T-helper 1 cell treated with Interleukin-12 subunit alpha and Interleukin-12 subunit beta and Interleukin-4 antibody, amounts not matched to agents 30 μg/mL and 1 μg/mL, for 36 hours (primary cell): ENCODE data around the gene PRB4.
"Not testable (repeated sequence)": the region's sequence is repeated elsewhere in the genome, so short reads cannot be mapped to it uniquely, and the experiment has no call there.

Experiments used
- H3K27ac Mint-ChIP-seq: one replicate; pipeline ENCODE4 v1.8.0; 2021; ENCODE audit warnings: mild to moderate bottlenecking, mixed read lengths
- H3K27me3 Mint-ChIP-seq: one replicate; pipeline ENCODE4 v1.8.0; 2021; ENCODE audit warnings: low read depth, mixed read lengths
- H3K36me3 Mint-ChIP-seq: one replicate; pipeline ENCODE4 v1.8.0; 2021; ENCODE audit warnings: low read depth, mixed read lengths
- H3K4me1 Mint-ChIP-seq: one replicate; pipeline ENCODE4 v1.8.0; 2021; ENCODE audit warnings: low read depth, mixed read lengths
- H3K4me3 Mint-ChIP-seq: one replicate; pipeline ENCODE4 v1.8.0; 2021; ENCODE audit warnings: mild to moderate bottlenecking, moderate library complexity, mixed read lengths
- H3K9me3 Mint-ChIP-seq: one replicate; pipeline ENCODE4 v1.8.0; 2021; ENCODE audit warnings: mixed read lengths

PRB4 gene

DNA sequence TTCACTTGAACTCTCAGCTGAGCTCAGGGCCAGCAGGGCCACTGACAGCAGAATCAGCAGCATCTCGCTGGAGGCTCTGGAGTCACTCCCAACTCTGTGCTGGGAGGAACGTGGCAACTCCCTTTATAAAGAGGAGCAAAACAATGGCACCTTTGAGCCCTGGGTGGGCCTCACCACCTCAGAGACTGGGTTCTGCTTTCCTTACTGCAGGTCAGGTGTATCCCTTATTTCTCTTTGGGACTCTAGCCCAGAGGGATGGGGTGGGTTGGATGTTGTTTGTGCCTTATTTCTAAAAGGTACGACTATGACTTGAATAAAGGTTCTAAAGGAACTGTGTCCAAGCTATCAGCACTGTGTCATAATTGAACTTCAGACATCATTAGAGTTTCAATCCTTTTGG, at the start of gene PRB4:
PRB4 (minus strand) TSS at position 101 of the 400 bp plus-strand sequence; CDS start at position 63, 38 bp downstream.
- no peaks in the 10 kb centered on the region for H3K36me3 Mint-ChIP-seq
- no peaks in the 10 kb centered on the region for H3K4me1 Mint-ChIP-seq
- H3K9me3 Mint-ChIP-seq, result peaks cover 2% of the 10 kb centered on the region
- no peak within 1 kb of the TSS for H3K27ac Mint-ChIP-seq
- no peak within 1 kb of the TSS for H3K4me3 Mint-ChIP-seq
- H3K27me3 Mint-ChIP-seq, result no peaks in the 10 kb centered on the region

GRCh38 chr12:11351736-11352135, 41.5 kb upstream of the PRB4 start:
- not testable (repeated sequence) for H3K4me3 Mint-ChIP-seq, H3K36me3 Mint-ChIP-seq, H3K27ac Mint-ChIP-seq, H3K9me3 Mint-ChIP-seq, H3K4me1 Mint-ChIP-seq
- peaks cover 22% of the 10 kb centered on the region for H3K27me3 Mint-ChIP-seq

GRCh38 chr12:11348439-11348838, 38.2 kb upstream of the PRB4 start:
- H3K27me3 Mint-ChIP-seq, result peaks cover 4% of the 10 kb centered on the region
- H3K27ac Mint-ChIP-seq, result no peak overlapping the region
- no peaks in the 10 kb centered on the region for H3K4me1 Mint-ChIP-seq
- no peaks in the 10 kb centered on the region for H3K9me3 Mint-ChIP-seq
- H3K36me3 Mint-ChIP-seq, result no peaks in the 10 kb centered on the region
- H3K4me3 Mint-ChIP-seq, result no peak overlapping the region

DNA sequence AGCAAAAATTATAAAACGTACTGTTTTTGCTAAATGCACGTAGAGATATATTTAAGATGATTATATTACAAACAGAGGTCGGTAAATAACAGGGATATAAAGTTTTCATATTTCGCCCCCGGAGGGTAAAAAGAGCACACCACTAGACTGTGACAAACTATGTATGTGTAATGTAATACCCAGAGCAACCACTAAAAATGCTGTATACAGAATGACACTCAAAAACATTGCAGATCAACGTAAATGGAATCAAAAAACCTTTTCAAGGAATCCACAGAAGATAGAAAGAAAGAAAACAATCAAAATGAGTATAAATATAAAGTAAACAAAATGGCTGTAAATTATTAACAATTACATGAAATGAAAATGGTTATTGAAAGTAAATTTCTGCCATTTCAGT, 37.6 kb upstream of the PRB4 start:
- Mint-ChIP-seq H3K4me1 (no peaks in the 10 kb centered on the region), H3K27me3 (peaks cover 4% of the 10 kb centered on the region), H3K27ac (no peak overlapping the region), H3K36me3 (no peaks in the 10 kb centered on the region), H3K9me3 (no peaks in the 10 kb centered on the region), H3K4me3 (no peak overlapping the region)

DNA sequence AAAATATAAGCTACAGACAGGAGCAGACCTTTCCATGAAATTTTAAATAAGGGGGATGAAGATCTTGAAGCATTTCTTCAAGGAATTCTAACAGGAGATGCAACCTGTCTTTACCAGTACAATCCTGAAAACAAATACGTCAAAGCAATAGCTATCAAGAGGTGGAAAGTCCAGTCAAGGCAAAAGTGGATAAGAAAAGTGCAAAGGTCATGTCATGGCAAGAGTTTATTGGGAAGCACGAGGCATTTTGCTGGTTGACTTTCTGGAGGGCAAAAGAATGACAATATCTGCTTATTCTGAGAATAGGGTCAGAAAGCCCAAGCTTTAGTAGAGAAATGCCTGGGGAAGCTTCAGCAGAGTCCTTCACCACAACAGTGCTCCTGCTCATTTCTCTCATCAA, 34.3 kb upstream of the PRB4 start:
- Mint-ChIP-seq H3K4me3 (no peak overlapping the region), H3K9me3 (no peaks in the 10 kb centered on the region), H3K27me3 (peaks cover 4% of the 10 kb centered on the region), H3K27ac (no peak overlapping the region), H3K4me1 (no peaks in the 10 kb centered on the region), H3K36me3 (no peaks in the 10 kb centered on the region)

GRCh38 chr12:11324426-11324825, 14.2 kb upstream of the PRB4 start:
- H3K4me3 Mint-ChIP-seq, result no peak overlapping the region
- no peaks in the 10 kb centered on the region for H3K4me1 Mint-ChIP-seq
- no peaks in the 10 kb centered on the region for H3K27me3 Mint-ChIP-seq
- H3K9me3 Mint-ChIP-seq, result peaks cover 8% of the 10 kb centered on the region
- no peak overlapping the region for H3K27ac Mint-ChIP-seq
- H3K36me3 Mint-ChIP-seq, result no peaks in the 10 kb centered on the region

GRCh38 chr12:11321980-11322379, 11.7 kb upstream of the PRB4 start:
- Mint-ChIP-seq H3K27me3 (no peaks in the 10 kb centered on the region), H3K36me3 (no peaks in the 10 kb centered on the region), H3K27ac (no peak overlapping the region), H3K9me3 (peaks cover 18% of the 10 kb centered on the region), H3K4me3 (no peak overlapping the region), H3K4me1 (no peaks in the 10 kb centered on the region)

DNA sequence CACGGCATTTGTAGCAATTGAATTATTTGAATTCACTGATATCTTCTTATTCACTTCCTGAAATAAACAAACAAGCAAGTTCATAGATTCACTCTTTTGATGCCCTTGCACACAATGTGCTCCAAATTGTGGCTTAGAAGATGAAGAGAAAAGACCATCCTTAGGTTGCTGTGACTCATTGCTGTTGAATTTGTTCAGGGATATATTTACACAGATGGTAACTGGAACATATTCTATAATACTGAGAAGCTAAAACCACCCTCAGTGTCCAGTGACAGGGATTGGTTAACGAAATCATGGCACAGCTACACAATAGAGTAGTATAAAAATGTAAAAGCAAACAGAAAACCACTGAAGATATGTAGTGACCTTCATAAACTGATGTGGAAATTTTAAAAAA, 3.1 kb downstream of the PRB4 start:
- H3K27ac Mint-ChIP-seq, result no peak overlapping the region
- no peaks in the 10 kb centered on the region for H3K36me3 Mint-ChIP-seq
- peaks cover 8% of the 10 kb centered on the region for H3K9me3 Mint-ChIP-seq
- H3K4me1 Mint-ChIP-seq, result no peaks in the 10 kb centered on the region
- H3K4me3 Mint-ChIP-seq, result no peak overlapping the region
- no peaks in the 10 kb centered on the region for H3K27me3 Mint-ChIP-seq

DNA sequence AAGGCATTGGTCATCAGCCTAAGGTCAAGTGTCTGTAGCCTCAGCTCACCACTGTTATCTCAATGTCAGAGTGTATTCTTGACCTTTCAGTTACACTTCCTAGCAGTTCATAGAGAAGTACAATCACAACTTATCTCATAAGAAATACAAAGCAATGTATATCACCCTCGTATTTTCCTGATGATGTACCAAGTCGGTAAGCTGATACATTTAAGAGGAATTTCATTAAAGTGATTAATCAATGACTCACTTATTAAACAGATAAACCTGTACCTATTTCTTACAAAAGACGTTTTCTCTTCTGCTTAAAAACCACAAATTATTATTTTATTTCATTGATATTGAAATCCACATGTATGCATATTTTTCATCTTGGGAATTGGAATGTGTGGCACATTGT, 36.8 kb downstream of the PRB4 start:
- H3K27ac Mint-ChIP-seq, result no peak overlapping the region
- H3K9me3 Mint-ChIP-seq, result no peaks in the 10 kb centered on the region
- H3K4me1 Mint-ChIP-seq, result no peaks in the 10 kb centered on the region
- no peak overlapping the region for H3K4me3 Mint-ChIP-seq
- no peaks in the 10 kb centered on the region for H3K27me3 Mint-ChIP-seq
- H3K36me3 Mint-ChIP-seq, result no peaks in the 10 kb centered on the region

- H3K9me3 Mint-ChIP-seq, result no peaks in the 10 kb centered on the region
- no peaks in the 10 kb centered on the region for H3K27me3 Mint-ChIP-seq
- H3K27ac Mint-ChIP-seq, result no peak within 1 kb of the TSS
- H3K36me3 Mint-ChIP-seq, result no peaks in the 10 kb centered on the region
- no peak within 1 kb of the TSS for H3K4me3 Mint-ChIP-seq
- H3K4me1 Mint-ChIP-seq, result no peaks in the 10 kb centered on the region
Measured at GRCh38 chr12:11269607-11270006, 40.6 kb downstream of the PRB4 start, which contains the start of gene PRB3. TSS of gene PRB3 (minus strand) at chr12:11269707. CDS start at chr12:11269669, 38 bp downstream.

- Mint-ChIP-seq H3K4me1 (no peaks in the 10 kb centered on the region), H3K4me3 (no peak overlapping the region)
Measured at GRCh38 chr12:11264501-11264900, 45.7 kb downstream of the PRB4 start.

More at GRCh38 chr12:11264501-11264900, 45.7 kb downstream of the PRB4 start:
- Mint-ChIP-seq H3K9me3 (peaks cover 6% of the 10 kb centered on the region), H3K27ac (no peak overlapping the region), H3K27me3 (no peaks in the 10 kb centered on the region), H3K36me3 (no peaks in the 10 kb centered on the region)
